Karpas-422 (cell line): Measurements from ENCODE around the gene OR4K13. TPM values are rescaled to one million over a fixed set of nuclear protein-coding genes. Genes with fewer than 3 reads are reported as not detected.

Source experiments
- DNase-seq: peaks from one replicate; pipeline ENCODE4 v3.0.0-alpha.2; 2015
- H2AFZ ChIP-seq: fragments of 200-600 bp; sonication (generic); 2 replicates; pipeline ENCODE4 v1.6.1; 2014; ENCODE audit warnings: antibody characterized with exemption, low read length, mixed read lengths
- H3K27ac ChIP-seq: fragments of 200-600 bp; sonication (generic); 2 replicates; pipeline ENCODE4 v1.5.1; 2014; ENCODE audit warnings: mild to moderate bottlenecking, low read length, moderate library complexity
- H3K27me3 ChIP-seq: fragments of 200-600 bp; sonication (generic); 2 replicates; pipeline ENCODE4 v1.6.1; 2014; ENCODE audit warnings: low read length, mixed read lengths
- H3K36me3 ChIP-seq: fragments of 200-600 bp; sonication (generic); 2 replicates; pipeline ENCODE4 v1.6.1; 2014; ENCODE audit warnings: low read length, mixed read lengths; ENCODE audit not compliant: insufficient read depth
- H3K4me1 ChIP-seq: fragments of 200-600 bp; sonication (generic); 2 replicates; pipeline ENCODE4 v1.6.1; 2014; ENCODE audit warnings: mild to moderate bottlenecking, low read length, mixed read lengths
- H3K4me2 ChIP-seq: fragments of 200-600 bp; sonication (generic); 2 replicates; pipeline ENCODE4 v1.6.1; 2014; ENCODE audit warnings: low read length, low read depth, mild to moderate bottlenecking; ENCODE audit not compliant: poor library complexity, severe bottlenecking
- H3K4me3 ChIP-seq: fragments of 200-600 bp; sonication (generic); 2 replicates; pipeline ENCODE4 v1.5.1; 2014; ENCODE audit warnings: mild to moderate bottlenecking, antibody characterized with exemption, low read length, mixed read lengths
- H3K79me2 ChIP-seq: fragments of 200-600 bp; sonication (generic); 2 replicates; pipeline ENCODE4 v1.6.1; 2014; ENCODE audit warnings: mild to moderate bottlenecking, low read length, mixed read lengths
- H3K9ac ChIP-seq: fragments of 200-600 bp; sonication (generic); 2 replicates; pipeline ENCODE4 v1.6.0; 2014; ENCODE audit warnings: low read length
- H3K9me2 ChIP-seq: fragments of 200-600 bp; sonication (generic), shearing (Covaris generic); replicated peaks from 2 replicates; pipeline ENCODE4 v1.6.0; 2014; ENCODE audit warnings: mild to moderate bottlenecking, low read length, moderate library complexity; ENCODE audit not compliant: insufficient read depth
- H3K9me3 ChIP-seq: fragments of 300-700, 200-600 bp; sonication (generic); 2 replicates; pipeline ENCODE4 v1.6.1; 2014; ENCODE audit warnings: low read length, mixed read lengths
- H4K20me1 ChIP-seq: fragments of 200-600 bp; sonication (generic); 2 replicates; pipeline ENCODE4 v1.6.1; 2014; ENCODE audit warnings: mild to moderate bottlenecking, antibody characterized with exemption, low read length, low read depth; ENCODE audit not compliant: insufficient read depth
- total RNA-seq: library from RNA; depleted of rRNA; stranded (reverse); fragments of >200 nt; shearing (Covaris generic); gene quantifications from 2 replicates; pipeline ENCODE4 v1.2.3, GENCODE V29; 2014; ENCODE audit warnings: low replicate concordance; rRNA removed

The OR4K13 gene, protein sequence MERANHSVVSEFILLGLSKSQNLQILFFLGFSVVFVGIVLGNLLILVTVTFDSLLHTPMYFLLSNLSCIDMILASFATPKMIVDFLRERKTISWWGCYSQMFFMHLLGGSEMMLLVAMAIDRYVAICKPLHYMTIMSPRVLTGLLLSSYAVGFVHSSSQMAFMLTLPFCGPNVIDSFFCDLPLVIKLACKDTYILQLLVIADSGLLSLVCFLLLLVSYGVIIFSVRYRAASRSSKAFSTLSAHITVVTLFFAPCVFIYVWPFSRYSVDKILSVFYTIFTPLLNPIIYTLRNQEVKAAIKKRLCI
- not detected in 2 replicates for total RNA-seq

DNA sequence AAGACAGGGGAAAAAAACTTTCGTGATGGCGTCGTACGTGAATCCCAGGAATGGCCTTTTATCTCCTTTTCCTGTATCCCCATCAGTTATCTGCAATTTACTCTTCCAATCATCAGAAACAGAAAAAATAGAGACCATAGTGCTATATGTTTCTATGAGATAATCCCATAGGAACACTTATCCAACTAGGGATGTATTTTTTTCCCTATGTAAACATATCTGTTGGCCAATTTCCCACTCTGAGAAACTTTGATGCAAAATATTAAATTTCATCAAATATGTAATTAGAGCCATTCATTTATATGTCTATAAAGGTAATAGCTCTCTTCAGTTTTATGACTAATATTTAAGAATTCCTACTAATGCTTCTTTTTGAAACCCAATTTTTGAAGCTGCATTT, at the start of gene OR4K13:
TSS of gene OR4K13 (minus strand) at position 101 of the 400 bp plus-strand sequence. CDS start 1,280 bp downstream, outside the sequence.
- Histone ChIP-seq H3K9me3 (no peaks in the 10 kb centered on the region), H3K4me3 (no peak within 1 kb of the TSS), H3K36me3 (no peaks in the 10 kb centered on the region), H3K4me1 (no peaks in the 10 kb centered on the region), H3K9me2 (no peaks in the 10 kb centered on the region), H3K9ac (no peak within 1 kb of the TSS), H3K27ac (no peak within 1 kb of the TSS), H3K4me2 (no peak within 1 kb of the TSS), H4K20me1 (no peaks in the 10 kb centered on the region), H3K79me2 (no peaks in the 10 kb centered on the region), H2AFZ (no peak within 1 kb of the TSS), H3K27me3 (no peaks in the 10 kb centered on the region)
- no peak for DNase-seq

DNA sequence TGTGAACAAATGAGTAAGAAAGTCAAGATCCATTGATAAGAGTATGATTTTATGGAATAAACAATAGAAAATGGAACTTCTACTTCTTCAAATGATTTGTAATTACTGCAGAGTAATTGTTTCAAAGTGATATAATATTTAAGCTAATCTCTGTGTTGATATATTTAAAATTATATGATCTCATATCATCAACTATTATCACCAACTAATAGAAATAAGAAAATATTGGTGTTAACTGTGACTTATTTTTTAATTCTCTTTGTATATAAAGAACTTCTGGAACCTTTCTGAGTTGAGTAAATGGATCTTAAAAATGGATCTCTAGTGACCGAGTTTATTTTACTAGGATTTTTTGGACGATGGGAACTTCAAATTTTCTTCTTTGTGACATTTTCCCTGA, 23.9 kb upstream of the OR4K13 start, which contains the start of gene OR4L1:
TSS of gene OR4L1 (plus strand) at position 301 of the 400 bp plus-strand sequence. CDS start at position 301, 0 bp downstream.
- no peak within 1 kb of the TSS for H3K4me3 ChIP-seq
- H3K27me3 ChIP-seq = no peaks in the 10 kb centered on the region
- no peak for DNase-seq
- no peaks in the 10 kb centered on the region for H4K20me1 ChIP-seq
- no peaks in the 10 kb centered on the region for H3K79me2 ChIP-seq
- H3K4me2 ChIP-seq = no peak within 1 kb of the TSS
- H3K9me3 ChIP-seq = peaks cover 8% of the 10 kb centered on the region
- H3K9ac ChIP-seq = no peak within 1 kb of the TSS
- H3K9me2 ChIP-seq = no peaks in the 10 kb centered on the region; the same call in 1 of the 2 replicates
- no peak within 1 kb of the TSS for H3K27ac ChIP-seq
- H3K36me3 ChIP-seq = no peaks in the 10 kb centered on the region
- no peak within 1 kb of the TSS for H2AFZ ChIP-seq
- H3K4me1 ChIP-seq = no peaks in the 10 kb centered on the region

DNA sequence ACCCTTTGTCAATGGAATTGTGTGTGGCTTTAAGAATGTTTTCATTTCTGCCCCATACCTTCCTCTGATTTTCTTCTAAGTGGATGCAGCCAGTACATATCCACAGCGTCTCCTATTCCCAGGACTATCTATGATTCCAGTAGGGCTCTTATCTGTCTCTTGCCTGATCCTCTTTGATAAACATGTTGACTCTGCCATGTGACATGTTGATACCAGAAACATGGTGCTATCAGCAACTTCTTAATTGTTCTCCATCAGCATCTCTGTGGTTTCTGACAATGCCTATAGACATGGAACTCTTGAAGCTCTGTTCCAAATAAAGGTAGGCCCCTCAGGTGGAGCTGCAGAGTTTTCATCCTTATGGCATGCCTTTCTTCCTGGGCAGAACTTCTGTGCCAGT, 12.4 kb upstream of the OR4K13 start:
- H3K36me3 ChIP-seq = no peaks in the 10 kb centered on the region
- H3K9me2 ChIP-seq = no peaks in the 10 kb centered on the region
- no peak for DNase-seq
- no peak overlapping the region for H3K4me2 ChIP-seq
- H3K27me3 ChIP-seq = 0 out of 2 replicates have a peak, but pooled peaks cover 6% of the 10 kb centered on the region
- H2AFZ ChIP-seq = no peak overlapping the region
- H3K4me3 ChIP-seq = no peak overlapping the region
- no peaks in the 10 kb centered on the region for H3K4me1 ChIP-seq
- no peaks in the 10 kb centered on the region for H3K79me2 ChIP-seq
- H3K9ac ChIP-seq = no peak overlapping the region
- peaks cover 21% of the 10 kb centered on the region for H3K9me3 ChIP-seq
- no peaks in the 10 kb centered on the region for H4K20me1 ChIP-seq
- H3K27ac ChIP-seq = no peak overlapping the region

DNA sequence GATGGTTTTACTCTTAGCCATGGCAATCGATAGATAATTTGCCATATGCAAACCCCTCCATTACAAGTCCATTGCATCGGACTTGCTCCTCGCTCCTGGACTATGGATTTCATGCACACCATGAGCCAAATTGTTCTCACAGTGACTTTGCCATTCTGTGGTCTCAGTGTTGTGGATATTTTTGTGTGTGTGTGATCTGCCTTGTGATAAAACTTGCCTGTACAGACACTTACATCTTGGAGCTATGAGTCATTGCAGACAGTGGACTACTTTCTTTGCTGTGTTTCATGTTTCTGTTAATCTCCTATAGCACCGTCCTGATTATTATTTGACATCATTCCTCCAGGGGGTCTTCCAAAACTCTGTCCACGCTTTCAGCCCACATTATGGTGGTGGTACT, 8.4 kb upstream of the OR4K13 start:
- H3K79me2 ChIP-seq = no peaks in the 10 kb centered on the region
- no peak overlapping the region for H3K4me2 ChIP-seq
- H3K36me3 ChIP-seq = no peaks in the 10 kb centered on the region
- no peak overlapping the region for H2AFZ ChIP-seq
- H3K4me3 ChIP-seq = no peak overlapping the region
- H3K9me3 ChIP-seq = peaks cover 24% of the 10 kb centered on the region
- H3K4me1 ChIP-seq = no peaks in the 10 kb centered on the region
- H3K27me3 ChIP-seq = 0 out of 2 replicates have a peak, but pooled peaks cover 6% of the 10 kb centered on the region
- no peak for DNase-seq
- no peak overlapping the region for H3K9ac ChIP-seq
- no peaks in the 10 kb centered on the region for H4K20me1 ChIP-seq
- no peak overlapping the region for H3K27ac ChIP-seq
- no peaks in the 10 kb centered on the region for H3K9me2 ChIP-seq

- Histone ChIP-seq H3K27ac (no peak overlapping the region), H3K79me2 (no peaks in the 10 kb centered on the region)
- no peak for DNase-seq
These were observed 389 bp downstream of the OR4K13 start for GRCh38 chr14:20035449-20035848.

GRCh38 chr14:20031058-20031457, 4.8 kb downstream of the OR4K13 start:
- H3K36me3 ChIP-seq = no peaks in the 10 kb centered on the region
- no peak overlapping the region for H3K4me3 ChIP-seq
- no peaks in the 10 kb centered on the region for H3K27me3 ChIP-seq
- H3K79me2 ChIP-seq = no peaks in the 10 kb centered on the region
- no peak overlapping the region for H3K9ac ChIP-seq
- DNase-seq = no peak
- no peak overlapping the region for H3K4me2 ChIP-seq
- no peaks in the 10 kb centered on the region for H3K4me1 ChIP-seq
- H3K9me3 ChIP-seq = no peaks in the 10 kb centered on the region
- H2AFZ ChIP-seq = no peak overlapping the region
- H4K20me1 ChIP-seq = no peaks in the 10 kb centered on the region
- no peaks in the 10 kb centered on the region for H3K9me2 ChIP-seq
- no peak overlapping the region for H3K27ac ChIP-seq

More at GRCh38 chr14:20035449-20035848, 389 bp downstream of the OR4K13 start:
- H4K20me1 ChIP-seq = no peaks in the 10 kb centered on the region
- H3K4me2 ChIP-seq = no peak overlapping the region
- no peaks in the 10 kb centered on the region for H3K9me2 ChIP-seq
- H3K27me3 ChIP-seq = no peaks in the 10 kb centered on the region
- H3K36me3 ChIP-seq = no peaks in the 10 kb centered on the region
- H2AFZ ChIP-seq = no peak overlapping the region
- no peaks in the 10 kb centered on the region for H3K4me1 ChIP-seq
- H3K4me3 ChIP-seq = no peak overlapping the region
- no peaks in the 10 kb centered on the region for H3K9me3 ChIP-seq
- no peak overlapping the region for H3K9ac ChIP-seq

- Histone ChIP-seq H3K4me3 (no peak within 1 kb of the TSS), H3K9me2 (0 out of 2 replicates have a peak, but pooled peaks cover 4% of the 10 kb centered on the region), H3K27me3 (no peaks in the 10 kb centered on the region; the same call in 1 of the 2 replicates), H3K36me3 (no peaks in the 10 kb centered on the region), H3K79me2 (no peaks in the 10 kb centered on the region), H2AFZ (no peak within 1 kb of the TSS), H3K4me1 (no peaks in the 10 kb centered on the region), H3K9ac (no peak within 1 kb of the TSS), H3K27ac (no peak within 1 kb of the TSS), H3K9me3 (peaks cover under 1% of the 10 kb centered on the region), H4K20me1 (no peaks in the 10 kb centered on the region), H3K4me2 (no peak within 1 kb of the TSS)
- no peak for DNase-seq
These were observed 16.5 kb downstream of the OR4K13 start, which contains the start of gene OR4K14 for GRCh38 chr14:20019257-20019865. TSS of gene OR4K14 (minus strand) at chr14:20019307. CDS start at chr14:20015193, 4,114 bp downstream.

DNA sequence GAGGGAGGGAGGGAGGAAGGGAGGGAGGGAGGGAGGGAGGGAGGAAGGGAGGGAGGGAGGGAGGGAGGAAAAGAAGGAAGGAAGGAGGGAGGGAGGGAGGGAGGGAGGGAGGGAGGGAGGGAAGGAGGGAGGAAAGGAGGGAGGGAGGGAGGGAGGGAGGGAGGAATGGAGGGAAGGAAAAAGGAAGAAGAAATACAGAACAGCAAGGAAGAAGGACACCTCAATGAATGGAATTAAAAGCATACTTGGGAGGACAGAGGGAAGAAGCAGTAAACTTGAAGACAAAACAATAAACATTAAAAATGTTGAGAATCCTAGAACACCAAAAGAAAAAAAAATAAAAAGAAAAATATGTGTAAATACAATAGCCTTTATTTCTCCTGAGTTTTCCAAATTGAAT, 27.7 kb downstream of the OR4K13 start:
- Histone ChIP-seq H3K27me3 (no peaks in the 10 kb centered on the region), H3K9ac (no peak overlapping the region), H3K9me3 (peaks cover 29% of the 10 kb centered on the region), H3K27ac (no peak overlapping the region), H3K4me1 (no peaks in the 10 kb centered on the region), H3K36me3 (no peaks in the 10 kb centered on the region), H3K4me2 (no peak overlapping the region), H2AFZ (no peak overlapping the region), H4K20me1 (no peaks in the 10 kb centered on the region), H3K79me2 (no peaks in the 10 kb centered on the region), H3K4me3 (no peak overlapping the region), H3K9me2 (no peaks in the 10 kb centered on the region)
- no peak for DNase-seq
